ENCODE measurements around the gene RBCK1.

Gene RBCK1

DNA sequence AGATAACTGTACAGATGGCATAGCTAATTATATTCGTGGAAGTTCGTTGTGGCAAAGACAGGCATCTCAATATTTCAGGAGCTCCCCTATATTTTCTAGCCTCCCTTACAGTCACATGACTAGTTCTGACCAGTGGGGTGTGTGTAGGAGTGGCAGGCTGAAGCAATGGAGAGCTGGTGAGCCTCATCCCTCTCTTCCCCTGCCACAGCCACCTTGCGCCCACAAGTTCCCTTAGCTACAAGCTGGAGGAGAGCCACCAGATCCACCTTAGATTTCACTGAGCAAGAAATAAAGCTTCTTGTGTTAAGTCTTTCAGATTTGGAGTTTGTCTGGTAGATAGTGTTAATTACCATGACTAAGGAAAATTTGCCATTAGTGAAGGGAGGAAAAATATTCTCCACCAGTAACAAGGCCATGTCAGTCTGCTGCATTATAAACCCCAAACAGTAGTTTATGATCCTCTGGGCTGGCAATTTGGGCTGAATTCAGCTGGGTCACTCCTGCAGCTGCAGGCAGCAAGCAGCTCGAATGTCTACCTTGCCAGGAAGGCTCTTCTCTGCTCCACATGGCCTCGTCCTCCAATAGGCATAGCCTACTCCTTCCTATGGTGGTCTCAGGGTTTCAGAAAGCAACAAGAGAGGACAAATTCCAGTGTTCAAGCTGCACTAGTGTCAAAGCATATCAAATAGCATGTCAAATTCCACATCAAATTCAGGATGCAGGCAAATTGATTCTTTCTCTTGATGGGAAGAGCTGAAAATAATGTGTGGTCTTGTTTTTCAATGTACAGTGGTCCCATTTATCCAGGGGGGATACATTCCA lies 7.4 kb upstream of the RBCK1 start:
- peaks cover 10% of the 10 kb centered on the region for H3K4me1 Mint-ChIP-seq
- H3K9me3 Mint-ChIP-seq = no peaks in the 10 kb centered on the region
- H3K27ac Mint-ChIP-seq = no peak overlapping the region
- DNase-seq (no peak), ATAC-seq (no peak)
- H3K4me3 Mint-ChIP-seq = no peak overlapping the region
- no peaks in the 10 kb centered on the region for H3K27me3 Mint-ChIP-seq
- peaks cover 18% of the 10 kb centered on the region for H3K36me3 Mint-ChIP-seq (ENCODE audit: low read depth)

DNA sequence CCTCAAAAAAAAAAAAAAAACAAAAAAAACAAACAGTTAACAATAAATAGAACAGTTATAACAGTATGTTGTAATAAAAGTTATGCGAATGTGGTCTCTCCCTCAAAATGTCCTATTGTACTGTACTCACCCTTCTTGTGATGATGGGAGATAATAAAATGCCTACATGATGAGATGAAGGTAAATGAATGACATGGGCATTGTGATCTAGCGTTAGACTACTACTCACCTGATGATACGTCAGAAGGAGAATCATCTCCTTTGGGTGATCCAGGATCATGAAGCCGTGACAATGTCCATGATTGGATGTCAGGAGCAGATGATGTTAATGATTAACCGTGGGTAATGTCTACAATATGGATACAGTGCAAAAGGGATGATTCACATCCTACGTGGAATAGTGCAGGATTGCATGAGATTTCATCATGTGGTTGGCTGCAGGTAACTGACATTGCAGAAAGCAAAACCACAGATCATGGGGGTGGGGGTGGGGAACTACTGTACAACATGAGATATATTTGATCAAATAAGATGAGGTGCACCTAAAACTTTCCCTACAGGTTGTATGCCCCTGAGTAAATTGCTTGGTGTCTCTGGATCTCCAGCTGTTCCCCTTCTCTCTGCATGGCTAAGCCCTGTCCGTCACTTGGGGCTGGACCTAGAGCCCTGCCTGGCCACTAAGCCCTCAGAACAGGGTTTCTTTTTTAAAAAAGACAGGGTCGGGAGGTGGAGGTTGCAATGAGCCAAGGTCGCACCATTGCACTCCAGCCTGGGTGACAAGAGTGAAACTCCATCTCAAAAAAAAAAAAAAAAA lies 6.2 kb upstream of the RBCK1 start:
- no peaks in the 10 kb centered on the region for H3K27me3 Mint-ChIP-seq
- DNase-seq (no peak), ATAC-seq (peak; percentile 41)
- H3K4me3 Mint-ChIP-seq = no peak overlapping the region
- H3K36me3 Mint-ChIP-seq (ENCODE audit: low read depth) = peaks cover 11% of the 10 kb centered on the region
- H3K27ac Mint-ChIP-seq = peak overlapping the region; percentile 22
- no peaks in the 10 kb centered on the region for H3K9me3 Mint-ChIP-seq
- H3K4me1 Mint-ChIP-seq = peaks cover 13% of the 10 kb centered on the region

DNA sequence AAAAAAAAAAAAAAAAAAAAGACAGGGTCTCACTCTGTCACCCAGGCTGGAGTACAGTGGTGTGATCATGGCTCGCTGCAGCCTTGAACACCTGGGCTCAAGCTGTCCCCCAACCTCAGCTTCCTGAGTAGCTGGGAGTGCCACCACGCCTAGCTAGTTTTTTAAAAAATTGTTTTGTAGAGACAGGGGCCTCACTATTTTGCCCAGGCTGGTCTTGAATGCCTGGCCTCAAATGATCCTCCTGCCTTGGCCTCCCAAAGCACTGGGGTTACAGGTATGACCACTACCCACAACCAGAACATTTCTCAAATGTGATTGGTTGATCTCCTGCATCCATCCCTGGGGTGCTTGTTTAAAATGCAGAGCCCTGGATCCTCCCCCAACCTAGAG lies 5.6 kb upstream of the RBCK1 start:
- Mint-ChIP-seq H3K4me3 (no peak overlapping the region), H3K36me3 (ENCODE audit: low read depth) (peaks cover 8% of the 10 kb centered on the region), H3K27me3 (no peaks in the 10 kb centered on the region), H3K4me1 (peaks cover 19% of the 10 kb centered on the region), H3K9me3 (no peaks in the 10 kb centered on the region), H3K27ac (no peak overlapping the region)
- no peak for ATAC-seq
- DNase-seq = no peak

DNA sequence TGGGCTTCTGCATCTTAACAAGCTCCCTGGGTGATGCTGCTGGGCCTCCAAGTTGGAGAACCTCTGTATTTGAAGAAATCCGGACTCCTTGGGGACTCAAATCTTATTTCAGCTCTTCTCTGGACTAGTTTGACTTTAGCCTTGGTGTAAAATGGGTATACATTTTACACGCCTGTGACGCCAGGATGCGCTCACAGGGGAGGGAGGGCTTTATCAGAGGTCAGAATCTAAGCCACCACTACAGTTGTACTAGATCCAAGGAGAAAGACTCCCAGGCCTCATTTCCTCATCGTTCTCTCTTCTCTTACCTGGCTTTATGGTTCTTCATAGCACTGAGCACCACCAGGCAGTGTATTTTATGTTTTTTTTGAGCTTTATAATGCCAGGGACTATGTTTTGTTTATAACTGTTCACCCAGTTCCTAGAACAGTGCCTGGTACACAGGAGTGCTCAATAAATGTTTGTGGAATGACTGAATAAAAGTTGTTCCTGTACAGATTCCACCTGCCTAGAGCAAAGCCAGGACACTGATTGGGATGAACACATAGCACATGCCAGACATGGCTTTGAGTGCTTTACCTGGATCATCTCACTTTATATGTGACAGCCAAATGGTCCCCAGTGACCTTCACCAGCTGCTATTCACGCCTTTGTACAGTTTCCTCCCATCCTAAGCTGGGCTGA lies 5.1 kb upstream of the RBCK1 start:
- H3K27me3 Mint-ChIP-seq = no peaks in the 10 kb centered on the region
- H3K4me1 Mint-ChIP-seq = peaks cover 20% of the 10 kb centered on the region
- DNase-seq = no peak
- H3K4me3 Mint-ChIP-seq = no peak overlapping the region
- ATAC-seq = no peak
- H3K27ac Mint-ChIP-seq = no peak overlapping the region
- no peaks in the 10 kb centered on the region for H3K9me3 Mint-ChIP-seq
- peaks cover 2% of the 10 kb centered on the region for H3K36me3 Mint-ChIP-seq (ENCODE audit: low read depth)

DNA sequence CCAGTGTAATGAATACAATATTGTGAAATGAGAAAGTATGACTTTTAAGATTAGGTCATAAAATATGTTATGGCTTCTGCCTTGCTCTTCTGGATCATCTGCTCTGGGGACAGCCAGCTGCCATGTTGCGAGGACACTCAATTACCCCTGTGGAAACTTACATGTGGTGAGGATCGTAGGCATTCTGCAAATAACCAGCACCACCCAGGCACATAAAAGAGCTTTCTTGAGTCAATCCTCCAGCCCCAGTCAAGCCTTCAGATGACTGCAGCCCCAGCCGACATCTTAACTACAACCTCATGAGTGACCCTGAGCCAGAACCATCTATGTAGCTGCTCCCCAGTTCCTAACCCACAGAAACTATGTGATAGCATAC lies 4.5 kb upstream of the RBCK1 start:
- no peaks in the 10 kb centered on the region for H3K9me3 Mint-ChIP-seq
- H3K27ac Mint-ChIP-seq = no peak overlapping the region
- ATAC-seq (no peak), DNase-seq (no peak)
- peaks cover 20% of the 10 kb centered on the region for H3K4me1 Mint-ChIP-seq
- no peaks in the 10 kb centered on the region for H3K27me3 Mint-ChIP-seq
- no peak overlapping the region for H3K4me3 Mint-ChIP-seq
- H3K36me3 Mint-ChIP-seq (ENCODE audit: low read depth) = no peaks in the 10 kb centered on the region

DNA sequence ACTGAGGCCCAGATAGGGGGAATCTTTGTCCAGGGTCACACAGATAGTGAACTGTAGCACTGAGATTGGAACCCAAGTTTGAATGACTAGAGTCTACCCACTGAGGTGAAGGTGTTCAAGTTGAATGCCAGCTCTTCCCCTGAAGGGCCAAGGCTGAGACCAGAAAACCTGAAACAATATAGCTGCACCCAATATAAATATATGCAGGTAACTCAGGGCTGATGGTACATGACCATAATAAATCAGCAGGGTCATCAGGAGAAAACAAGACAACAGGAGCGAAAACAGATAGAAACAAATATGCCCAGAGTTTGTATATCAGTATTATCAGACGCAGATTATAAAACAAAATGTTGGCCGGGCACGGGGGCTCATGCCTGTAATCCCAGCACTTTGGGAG lies 4.0 kb upstream of the RBCK1 start:
- DNase-seq (no peak), ATAC-seq (no peak)
- Mint-ChIP-seq H3K27me3 (no peaks in the 10 kb centered on the region), H3K27ac (no peak overlapping the region), H3K9me3 (no peaks in the 10 kb centered on the region), H3K4me1 (peaks cover 22% of the 10 kb centered on the region), H3K4me3 (no peak overlapping the region), H3K36me3 (ENCODE audit: low read depth) (peaks cover 3% of the 10 kb centered on the region)

DNA sequence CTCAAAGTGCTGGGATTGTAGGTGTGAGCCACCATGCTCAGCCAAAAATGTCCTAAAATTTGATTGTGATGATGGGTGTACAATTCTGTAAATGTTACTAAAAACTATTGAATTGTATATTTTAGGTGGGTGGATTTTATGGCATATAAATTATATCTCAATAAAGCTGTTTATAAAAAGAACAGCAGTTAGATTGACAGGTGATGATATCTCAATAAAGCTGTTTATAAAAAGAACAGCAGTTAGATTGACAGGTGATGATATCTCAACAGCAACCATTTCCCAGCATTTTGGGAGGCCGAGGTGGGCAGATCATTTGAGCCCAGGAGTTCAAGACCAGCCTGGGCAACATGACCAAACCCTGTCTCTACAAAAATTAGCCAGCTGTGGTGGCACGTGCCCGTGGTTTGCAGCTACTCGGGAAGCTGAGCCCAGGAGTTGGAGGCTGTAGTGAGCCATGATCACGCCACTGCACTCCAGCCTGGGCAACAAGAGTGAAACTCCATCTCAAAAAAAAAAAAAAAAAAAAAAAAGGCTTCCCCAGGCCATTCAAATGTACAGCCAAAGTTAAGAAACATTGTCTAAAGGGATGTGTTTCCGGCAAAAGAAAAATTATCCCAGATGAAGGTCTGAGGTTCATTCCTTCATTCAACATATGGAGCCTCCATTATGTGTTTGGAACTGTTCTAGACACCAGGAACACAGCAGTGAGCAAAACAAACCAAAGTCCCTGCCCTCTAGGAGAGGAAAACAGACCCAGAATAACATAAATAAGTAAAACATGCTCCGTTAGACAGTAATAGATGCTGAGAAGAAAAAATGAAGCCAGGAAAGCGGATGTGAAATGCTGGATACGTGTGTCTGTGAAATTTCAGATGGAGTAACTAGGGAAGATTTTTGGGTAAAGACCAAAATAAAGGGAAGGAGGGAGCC lies 1.6 kb upstream of the RBCK1 start:
- H3K27me3 Mint-ChIP-seq = no peaks in the 10 kb centered on the region
- ATAC-seq (no peak), DNase-seq (no peak)
- H3K9me3 Mint-ChIP-seq = no peaks in the 10 kb centered on the region
- peaks cover 25% of the 10 kb centered on the region for H3K36me3 Mint-ChIP-seq (ENCODE audit: low read depth)
- H3K4me1 Mint-ChIP-seq = peaks cover 43% of the 10 kb centered on the region
- peak overlapping the region; percentile 79 for H3K27ac Mint-ChIP-seq
- H3K4me3 Mint-ChIP-seq = peak overlapping the region; percentile 80

DNA sequence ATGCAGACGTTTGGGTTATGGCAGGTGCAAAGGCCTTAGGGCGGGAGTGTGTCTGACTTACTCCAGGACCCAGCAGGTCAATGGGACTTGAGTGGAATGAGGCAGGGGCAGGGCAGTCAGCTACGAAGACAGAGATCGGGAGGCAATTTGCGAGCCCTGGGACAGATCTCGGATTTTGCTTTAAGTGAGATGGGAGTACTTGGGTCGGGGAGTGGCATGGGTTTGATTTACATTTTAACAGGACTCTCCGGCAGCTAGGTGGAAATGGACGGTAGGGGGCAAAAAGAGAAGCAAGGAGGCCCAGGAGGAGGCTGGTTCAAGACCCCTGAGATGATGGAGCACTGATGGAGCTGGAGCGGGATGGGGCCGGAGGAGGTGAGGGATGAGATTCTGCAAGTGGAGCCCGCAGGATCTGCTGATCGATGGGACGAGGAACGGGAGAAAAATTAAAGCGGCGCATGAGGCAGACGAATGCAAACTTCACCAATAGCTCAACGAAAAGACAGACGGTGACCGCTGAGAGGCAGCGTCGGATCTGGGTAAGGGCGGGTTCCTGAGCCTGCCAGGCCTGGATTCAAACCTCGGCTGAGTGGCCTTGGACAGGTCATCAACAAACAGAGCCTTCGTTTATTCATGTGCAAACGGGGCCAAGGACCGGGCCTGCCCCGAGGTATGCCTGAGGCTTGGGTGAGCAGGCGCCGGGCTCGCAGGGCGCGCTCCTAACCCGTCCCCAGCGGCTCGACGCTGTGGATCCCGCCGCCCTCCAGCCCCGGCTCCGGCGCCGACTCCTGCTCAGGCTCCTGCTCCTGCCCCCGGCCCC lies 756 bp upstream of the RBCK1 start:
- Mint-ChIP-seq H3K4me3 (peak overlapping the region; percentile 80), H3K4me1 (peaks cover 43% of the 10 kb centered on the region), H3K36me3 (ENCODE audit: low read depth) (peaks cover 34% of the 10 kb centered on the region), H3K27ac (peak overlapping the region; percentile 79), H3K27me3 (no peaks in the 10 kb centered on the region), H3K9me3 (no peaks in the 10 kb centered on the region)
- peak; percentile 80 for ATAC-seq
- peak; percentile 75 for DNase-seq

DNA sequence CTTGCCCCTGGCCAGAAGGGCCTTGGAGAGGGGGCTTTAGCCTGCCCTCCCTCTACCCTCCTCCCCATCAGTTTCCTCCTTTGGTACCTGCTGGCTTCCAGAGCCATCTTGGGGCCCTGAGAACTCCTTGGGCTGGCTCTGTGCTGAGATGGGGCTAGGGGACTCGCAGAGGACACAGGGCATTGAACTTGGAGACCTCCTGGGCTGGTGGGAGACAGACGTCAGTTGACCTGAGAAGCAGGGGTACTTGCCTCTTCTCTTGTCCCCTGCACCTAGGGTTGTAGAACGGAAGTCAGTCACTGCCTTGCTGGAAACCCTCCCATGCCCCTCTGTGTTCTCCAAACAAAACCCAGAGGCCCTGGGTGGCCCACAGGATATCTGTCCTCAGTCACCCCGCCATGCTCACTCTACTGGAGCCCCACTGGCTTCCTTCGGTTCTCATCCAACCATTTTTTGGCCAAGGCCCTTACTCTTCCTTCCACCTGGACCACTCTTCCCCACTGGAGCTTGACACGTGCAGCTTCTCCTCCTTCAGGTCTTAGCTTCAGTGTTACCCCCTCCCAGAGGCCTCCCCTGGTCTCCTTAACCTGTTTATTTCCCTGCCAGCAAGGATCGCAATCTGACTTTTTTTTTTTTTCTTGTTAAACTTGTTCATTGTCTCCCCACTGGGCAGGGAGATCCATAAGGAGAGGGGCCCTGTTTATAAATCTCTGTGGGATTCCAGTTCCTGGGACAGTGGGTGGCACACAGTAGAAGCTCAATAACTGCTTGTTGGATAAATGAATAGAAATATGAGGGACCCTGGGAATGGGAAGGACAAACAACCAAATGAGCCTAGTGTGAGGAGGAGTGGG lies 971 bp downstream of the RBCK1 start:
- H3K9me3 Mint-ChIP-seq = no peaks in the 10 kb centered on the region
- peak overlapping the region; percentile 93 for H3K27ac Mint-ChIP-seq
- DNase-seq = peak; percentile 38
- H3K4me1 Mint-ChIP-seq = peaks cover 54% of the 10 kb centered on the region
- peak; percentile 31 for ATAC-seq
- peak overlapping the region; percentile 98 for H3K4me3 Mint-ChIP-seq
- H3K27me3 Mint-ChIP-seq = no peaks in the 10 kb centered on the region
- peaks cover 50% of the 10 kb centered on the region for H3K36me3 Mint-ChIP-seq (ENCODE audit: low read depth)

DNA sequence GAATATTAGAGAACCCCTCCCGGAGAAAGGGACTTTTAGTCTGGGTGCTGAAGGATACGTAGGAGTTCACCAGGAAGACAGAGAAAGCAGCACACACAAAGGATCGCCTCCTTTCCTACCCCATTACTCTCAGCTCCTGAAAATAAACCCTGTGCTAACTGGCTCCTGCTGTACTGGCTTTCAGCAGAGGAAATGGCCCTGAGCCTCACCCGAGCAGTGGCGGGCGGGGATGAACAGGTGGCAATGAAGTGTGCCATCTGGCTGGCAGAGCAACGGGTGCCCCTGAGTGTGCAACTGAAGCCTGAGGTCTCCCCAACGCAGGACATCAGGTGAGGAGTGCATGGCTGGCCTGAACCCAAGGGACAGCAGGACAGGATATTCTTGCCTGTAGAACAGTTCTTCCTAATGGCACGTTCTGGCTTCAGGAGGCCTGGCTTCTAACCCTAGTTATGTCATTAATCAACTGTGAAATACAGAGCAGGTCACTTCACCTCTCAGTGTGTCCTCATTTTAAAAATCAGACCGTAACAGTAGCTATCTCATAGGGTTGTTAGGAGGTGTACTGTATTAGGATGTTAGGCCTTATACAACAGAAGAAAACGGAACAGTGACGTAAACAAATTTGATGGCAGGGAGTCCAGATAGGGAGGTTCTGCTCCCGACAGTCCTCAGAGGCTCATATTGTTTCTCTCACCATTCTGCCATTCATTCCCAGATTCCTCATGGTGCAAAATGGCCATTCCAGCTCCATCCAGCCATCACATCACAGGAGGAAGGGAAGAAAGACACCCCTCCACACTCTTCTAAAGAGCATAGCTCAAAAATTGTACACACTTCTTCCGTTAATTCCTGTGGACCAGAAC lies 1.8 kb downstream of the RBCK1 start:
- H3K4me1 Mint-ChIP-seq = peaks cover 57% of the 10 kb centered on the region
- H3K36me3 Mint-ChIP-seq (ENCODE audit: low read depth) = peaks cover 53% of the 10 kb centered on the region
- peak overlapping the region; percentile 93 for H3K27ac Mint-ChIP-seq
- ATAC-seq (no peak), DNase-seq (no peak)
- no peaks in the 10 kb centered on the region for H3K27me3 Mint-ChIP-seq
- no peaks in the 10 kb centered on the region for H3K9me3 Mint-ChIP-seq
- H3K4me3 Mint-ChIP-seq = peak overlapping the region; percentile 98

DNA sequence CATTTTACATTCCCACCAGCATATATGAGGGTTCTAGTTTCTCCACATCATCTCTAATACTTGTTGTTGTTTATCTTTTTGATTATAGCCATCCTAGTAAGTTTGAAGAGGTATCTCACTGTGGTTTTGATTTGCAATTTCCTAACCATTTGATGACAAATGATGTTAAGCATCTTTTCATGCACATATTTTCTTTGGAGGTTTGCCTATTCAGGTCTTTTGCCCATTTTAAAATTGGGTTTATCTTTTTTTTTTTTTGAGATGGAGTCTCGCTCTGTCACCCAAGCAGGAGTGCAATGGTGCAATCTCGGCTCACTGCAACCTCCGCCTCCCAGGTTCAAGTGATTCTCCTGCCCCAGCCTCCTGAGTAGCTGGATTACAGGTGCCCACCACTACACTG lies 4.0 kb downstream of the RBCK1 start:
- peaks cover 63% of the 10 kb centered on the region for H3K4me1 Mint-ChIP-seq
- peaks cover 66% of the 10 kb centered on the region for H3K36me3 Mint-ChIP-seq (ENCODE audit: low read depth)
- DNase-seq = no peak
- H3K27ac Mint-ChIP-seq = no peak overlapping the region
- no peaks in the 10 kb centered on the region for H3K27me3 Mint-ChIP-seq
- no peaks in the 10 kb centered on the region for H3K9me3 Mint-ChIP-seq
- no peak for ATAC-seq
- H3K4me3 Mint-ChIP-seq = no peak overlapping the region

DNA sequence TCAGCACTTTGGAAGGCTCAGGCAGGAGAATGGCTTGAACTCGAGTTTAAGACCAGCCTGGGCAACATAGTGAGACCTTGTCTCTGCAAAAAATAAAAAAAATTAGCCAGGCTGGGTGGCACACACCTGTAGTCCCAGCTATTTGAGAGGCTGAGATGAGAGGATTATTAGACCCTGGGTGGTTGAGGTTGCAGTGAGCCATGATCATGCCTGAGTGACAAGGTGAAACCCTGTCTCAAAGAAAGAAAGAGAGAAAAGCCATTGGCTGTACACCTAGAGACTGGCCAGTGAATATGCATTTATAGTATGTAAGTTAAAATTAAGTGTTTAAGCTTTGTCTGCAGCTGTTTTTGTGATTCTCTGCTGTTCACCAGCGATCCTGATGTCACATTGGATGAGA lies 6.1 kb downstream of the RBCK1 start:
- no peaks in the 10 kb centered on the region for H3K27me3 Mint-ChIP-seq
- ATAC-seq = no peak
- peaks cover 58% of the 10 kb centered on the region for H3K4me1 Mint-ChIP-seq
- H3K9me3 Mint-ChIP-seq = no peaks in the 10 kb centered on the region
- no peak for DNase-seq
- peaks cover 70% of the 10 kb centered on the region for H3K36me3 Mint-ChIP-seq (ENCODE audit: low read depth)
- H3K27ac Mint-ChIP-seq = no peak overlapping the region
- no peak overlapping the region for H3K4me3 Mint-ChIP-seq
